ENCODE results near the gene PPP1R12B. TPM values are rescaled to one million over a fixed set of nuclear protein-coding genes. Genes with fewer than 3 reads are reported as not detected.

The PPP1R12B gene
- polyA plus RNA-seq, 1 donor (not counting 4 experiments of a cell fraction or from before 2014, with no cell fraction given), result 6.9 TPM

- no peaks in the 10 kb centered on the region for H3K27me3 ChIP-seq (ENCODE audit: control insufficient read depth, extremely low read depth, insufficient read depth, low read length)
- H4K20me1 ChIP-seq (ENCODE audit: control insufficient read depth, extremely low read depth, insufficient read depth, low read length), result no peaks in the 10 kb centered on the region
- H3K4me2 ChIP-seq (ENCODE audit: control insufficient read depth, extremely low read depth, insufficient read depth, low read depth, low read length), result no peak overlapping the region
- H3K36me3 ChIP-seq (ENCODE audit: control insufficient read depth in 2 of 2, extremely low read depth in 1 of 2, insufficient read depth in 2 of 2, low read length in 2 of 2), result peaks cover 3% of the 10 kb centered on the region in 2 experiments
- H3K4me1 ChIP-seq (ENCODE audit: control insufficient read depth, extremely low read depth, insufficient read depth, low read length), result peaks cover 29% of the 10 kb centered on the region
- DNase-seq (ENCODE audit: low read depth, low spot score), result no peak
- TF ChIP-seq EZH2 (IDR thresholded peaks at IDR 0.05; ENCODE audit: low read length), result no peak
- no peak for TF ChIP-seq CTCF (optimal IDR thresholded peaks at IDR 0.05 in 1 of 3, IDR thresholded peaks at IDR 0.05 in 1 of 3, conservative IDR thresholded peaks at IDR 0.05 in 1 of 3; ENCODE audit: extremely low read depth in 1 of 3, insufficient read depth in 2 of 3, low read length in 3 of 3)
- no peaks in the 10 kb centered on the region for H3K9me3 ChIP-seq (ENCODE audit: control insufficient read depth, low read depth, low read length)
- H3K27ac ChIP-seq (ENCODE audit: control insufficient read depth, insufficient read depth, low read length), result no peak overlapping the region
- no peak overlapping the region for H3K9ac ChIP-seq (ENCODE audit: control insufficient read depth, extremely low read depth, insufficient read depth, low read length)
- no peaks in the 10 kb centered on the region for H3K79me2 ChIP-seq (ENCODE audit: control insufficient read depth, insufficient read depth, low read length)
- H3K9me1 ChIP-seq (ENCODE audit: control insufficient read depth, extremely low read depth, insufficient read depth, low read length), result no peaks in the 10 kb centered on the region
- dilution Hi-C loops (cut with MboI; ENCODE audit: extremely low pct_ligation_motif_present, low sequenced_read_pairs), result no loop called here
- H2AFZ ChIP-seq (ENCODE audit: control insufficient read depth, low read length), result no peak overlapping the region
- no peak overlapping the region for H3K4me3 ChIP-seq (ENCODE audit: control insufficient read depth in 2 of 3, extremely low read depth in 1 of 3, insufficient read depth in 2 of 3, low read depth in 1 of 3, low read length in 3 of 3)
- no peak for FAIRE-seq
Observed at GRCh38 chr1:202567738-202568137, 219.2 kb downstream of the PPP1R12B start.

GRCh38 chr1:202568410-202568809 lies 219.9 kb downstream of the PPP1R12B start:
- dilution Hi-C loops (cut with MboI; ENCODE audit: extremely low pct_ligation_motif_present, low sequenced_read_pairs), result no loop called here
- no peak overlapping the region for H2AFZ ChIP-seq (ENCODE audit: control insufficient read depth, low read length)
- no peak for DNase-seq (ENCODE audit: low read depth, low spot score)
- no peak overlapping the region for H3K9ac ChIP-seq (ENCODE audit: control insufficient read depth, extremely low read depth, insufficient read depth, low read length)
- H3K27me3 ChIP-seq (ENCODE audit: control insufficient read depth, extremely low read depth, insufficient read depth, low read length), result no peaks in the 10 kb centered on the region
- H3K9me1 ChIP-seq (ENCODE audit: control insufficient read depth, extremely low read depth, insufficient read depth, low read length), result no peaks in the 10 kb centered on the region
- FAIRE-seq, result no peak
- H3K4me1 ChIP-seq (ENCODE audit: control insufficient read depth, extremely low read depth, insufficient read depth, low read length), result peaks cover 29% of the 10 kb centered on the region
- no peak overlapping the region for H3K27ac ChIP-seq (ENCODE audit: control insufficient read depth, insufficient read depth, low read length)
- H3K79me2 ChIP-seq (ENCODE audit: control insufficient read depth, insufficient read depth, low read length), result no peaks in the 10 kb centered on the region
- TF ChIP-seq EZH2 (IDR thresholded peaks at IDR 0.05; ENCODE audit: low read length), result no peak
- no peak for TF ChIP-seq CTCF (optimal IDR thresholded peaks at IDR 0.05 in 1 of 3, IDR thresholded peaks at IDR 0.05 in 1 of 3, conservative IDR thresholded peaks at IDR 0.05 in 1 of 3; ENCODE audit: extremely low read depth in 1 of 3, insufficient read depth in 2 of 3, low read length in 3 of 3)
- no peaks in the 10 kb centered on the region for H4K20me1 ChIP-seq (ENCODE audit: control insufficient read depth, extremely low read depth, insufficient read depth, low read length)
- H3K9me3 ChIP-seq (ENCODE audit: control insufficient read depth, low read depth, low read length), result no peaks in the 10 kb centered on the region
- H3K36me3 ChIP-seq (ENCODE audit: control insufficient read depth in 2 of 2, extremely low read depth in 1 of 2, insufficient read depth in 2 of 2, low read length in 2 of 2), result peaks cover 2 to 3% of the 10 kb centered on the region in 2 experiments
- no peak overlapping the region for H3K4me3 ChIP-seq (ENCODE audit: control insufficient read depth in 2 of 3, extremely low read depth in 1 of 3, insufficient read depth in 2 of 3, low read depth in 1 of 3, low read length in 3 of 3)
- no peak overlapping the region for H3K4me2 ChIP-seq (ENCODE audit: control insufficient read depth, extremely low read depth, insufficient read depth, low read depth, low read length)

Data from keratinocyte (primary cell).